GM12875 (cell line): ENCODE results near the gene CACTIN.

ENCODE experiments used
- H3K4me3 ChIP-seq: one replicate; pipeline ENCODE4 v1.5.1; 2011; ENCODE audit warnings: low read depth, low read length, control low read depth
- CTCF ChIP-seq: IDR thresholded peaks from 2 replicates; pipeline ENCODE4 v1.5.1; 2011; ENCODE audit warnings: low read depth, mild to moderate bottlenecking, control low read depth, inconsistent platforms, low read length, moderate library complexity, borderline replicate concordance; ENCODE audit not compliant: insufficient read depth

The CACTIN gene

DNA sequence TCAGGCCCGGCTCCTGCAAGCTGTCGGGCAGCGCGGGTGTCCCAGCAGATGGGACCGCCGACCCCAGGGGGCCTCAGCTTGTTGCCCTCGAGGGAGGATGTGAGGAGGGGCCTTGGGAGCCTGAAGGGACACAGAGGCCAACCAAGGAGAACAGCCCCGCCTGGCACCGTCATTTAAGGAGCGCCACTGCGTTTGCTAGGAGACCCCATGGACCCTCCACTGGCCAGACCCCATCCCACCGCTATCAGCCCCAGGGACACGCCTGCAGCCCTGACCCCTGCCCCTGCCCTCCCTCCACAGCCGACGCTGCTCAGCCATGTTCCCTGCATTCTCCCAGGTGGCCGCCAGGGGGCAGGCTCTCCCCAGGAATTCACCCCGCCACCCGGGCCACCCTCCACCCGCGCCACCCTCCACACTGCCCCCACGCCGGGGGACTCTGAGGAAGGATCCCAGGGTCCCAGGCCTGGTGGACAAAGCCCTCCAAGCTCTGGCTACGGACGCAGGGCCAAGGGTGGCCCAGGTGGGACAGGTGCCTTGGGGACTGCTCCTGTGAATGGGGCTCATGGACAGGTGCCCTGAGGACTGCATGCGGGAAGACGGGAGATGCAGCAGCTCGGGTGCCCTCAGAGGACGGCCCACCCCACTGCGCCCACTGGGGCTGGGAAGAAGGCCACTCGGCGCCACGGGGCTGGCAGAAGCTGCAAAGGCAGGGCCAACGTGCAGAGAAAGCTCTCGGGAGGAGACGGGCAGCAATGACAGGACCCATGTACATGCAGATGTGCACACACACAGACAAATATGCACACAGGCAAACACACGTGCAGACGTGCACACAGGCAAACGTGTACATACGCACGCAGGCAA lies 39.3 kb upstream of the CACTIN start:
- H3K4me3 ChIP-seq: no peak overlapping the region
- peak; percentile 91 for TF ChIP-seq CTCF

GRCh38 chr19:3664879-3665642 lies 38.5 kb upstream of the CACTIN start:
- no peak overlapping the region for H3K4me3 ChIP-seq
- no peak for TF ChIP-seq CTCF

- no peak for TF ChIP-seq CTCF
- H3K4me3 ChIP-seq: no peak overlapping the region
Measured at GRCh38 chr19:3663838-3664237, 37.2 kb upstream of the CACTIN start.

- TF ChIP-seq CTCF: no peak
- no peak overlapping the region for H3K4me3 ChIP-seq
Measured at GRCh38 chr19:3661284-3662238, 35.0 kb upstream of the CACTIN start.

DNA sequence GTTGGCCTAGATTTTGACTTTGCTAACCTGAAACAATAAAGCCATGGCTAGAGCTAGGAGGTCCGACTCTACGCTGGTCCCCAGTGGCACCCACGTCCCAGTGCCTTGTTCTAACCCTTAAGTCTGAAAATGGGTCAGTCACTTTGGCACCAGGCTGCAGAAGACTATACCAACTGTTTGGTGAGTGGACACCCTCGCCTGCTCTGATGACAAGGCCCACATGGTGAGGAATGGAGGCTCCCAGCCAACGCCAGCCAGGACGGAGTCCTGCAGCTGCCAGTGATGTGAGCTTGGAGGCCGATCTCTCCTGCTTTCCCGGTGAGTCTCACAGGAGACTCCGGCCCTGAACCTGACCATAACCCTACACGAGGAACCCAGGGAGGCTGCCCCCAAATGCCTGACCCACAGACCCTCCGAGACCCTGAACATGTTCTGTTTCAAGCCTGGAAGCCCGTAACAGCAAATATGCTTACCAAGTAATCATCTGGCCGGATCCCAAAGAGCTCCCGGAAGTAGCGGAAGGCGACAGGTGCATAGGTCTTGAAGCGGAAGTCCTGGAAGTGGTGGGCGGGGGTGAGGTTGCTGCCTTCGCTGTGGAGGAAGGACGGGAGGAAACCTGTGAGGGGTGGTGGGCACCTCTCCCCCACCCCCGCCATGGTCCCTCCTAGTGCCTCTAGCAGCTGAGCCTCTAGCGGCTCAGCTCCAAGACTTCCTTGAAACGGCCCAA lies 34.1 kb upstream of the CACTIN start:
- H3K4me3 ChIP-seq: no peak overlapping the region
- no peak for TF ChIP-seq CTCF

DNA sequence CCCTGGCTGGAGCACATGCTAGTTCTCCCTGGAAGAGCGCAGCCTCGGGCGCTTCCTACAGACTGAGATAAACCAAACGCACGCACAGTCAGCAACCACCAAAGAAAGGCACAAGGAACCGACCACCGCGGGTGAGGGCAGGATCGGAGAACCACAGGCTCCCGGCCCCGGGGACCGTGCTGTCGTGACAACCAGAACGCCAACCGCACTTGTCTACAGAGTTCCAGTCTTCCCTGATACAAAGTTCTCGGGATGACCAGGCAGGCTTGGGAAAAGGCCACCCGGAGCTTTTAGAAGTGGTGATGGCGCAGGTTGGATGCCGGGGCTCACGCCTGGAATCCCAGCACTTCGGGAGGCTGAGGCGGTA lies 33.1 kb upstream of the CACTIN start:
- TF ChIP-seq CTCF: no peak
- H3K4me3 ChIP-seq: no peak overlapping the region
